Nephron (organoid): ENCODE measurements around the gene EID3.

Experiments
- H3K27ac Mint-ChIP-seq, 3 experiments: 2 replicates each; pipeline ENCODE4 v1.8.0; 2020; ENCODE audit warnings: mixed read lengths in 3 of 3, mild to moderate bottlenecking in 2 of 3, moderate library complexity in 1 of 3
- H3K27me3 Mint-ChIP-seq: 2 replicates; pipeline ENCODE4 v1.8.0; 2021; ENCODE audit warnings: low read depth, mild to moderate bottlenecking, moderate library complexity, mixed read lengths
- H3K36me3 Mint-ChIP-seq: 2 replicates; pipeline ENCODE4 v1.8.0; 2020; ENCODE audit warnings: low read depth, mixed read lengths
- H3K4me1 Mint-ChIP-seq: 2 replicates; pipeline ENCODE4 v1.8.0; 2020; ENCODE audit warnings: mixed read lengths
- H3K4me3 Mint-ChIP-seq, 3 experiments: 2 replicates each; pipeline ENCODE4 v1.8.0; 2020; ENCODE audit warnings: mild to moderate bottlenecking in 3 of 3, mixed read lengths in 3 of 3, moderate library complexity in 2 of 3
- H3K9me3 Mint-ChIP-seq: 2 replicates; pipeline ENCODE4 v1.8.0; 2020; ENCODE audit warnings: mixed read lengths
- TF ChIP-seq, protein P1 (sequence below), 3 experiments: fragments of 200-600 bp; sonication (generic); IDR thresholded peaks; one replicate each; pipeline ENCODE4 v1.5.0; 2021; ENCODE audit warnings: antibody characterized with exemption in 3 of 3; ENCODE audit not compliant: unreplicated experiment in 3 of 3

Gene EID3

DNA sequence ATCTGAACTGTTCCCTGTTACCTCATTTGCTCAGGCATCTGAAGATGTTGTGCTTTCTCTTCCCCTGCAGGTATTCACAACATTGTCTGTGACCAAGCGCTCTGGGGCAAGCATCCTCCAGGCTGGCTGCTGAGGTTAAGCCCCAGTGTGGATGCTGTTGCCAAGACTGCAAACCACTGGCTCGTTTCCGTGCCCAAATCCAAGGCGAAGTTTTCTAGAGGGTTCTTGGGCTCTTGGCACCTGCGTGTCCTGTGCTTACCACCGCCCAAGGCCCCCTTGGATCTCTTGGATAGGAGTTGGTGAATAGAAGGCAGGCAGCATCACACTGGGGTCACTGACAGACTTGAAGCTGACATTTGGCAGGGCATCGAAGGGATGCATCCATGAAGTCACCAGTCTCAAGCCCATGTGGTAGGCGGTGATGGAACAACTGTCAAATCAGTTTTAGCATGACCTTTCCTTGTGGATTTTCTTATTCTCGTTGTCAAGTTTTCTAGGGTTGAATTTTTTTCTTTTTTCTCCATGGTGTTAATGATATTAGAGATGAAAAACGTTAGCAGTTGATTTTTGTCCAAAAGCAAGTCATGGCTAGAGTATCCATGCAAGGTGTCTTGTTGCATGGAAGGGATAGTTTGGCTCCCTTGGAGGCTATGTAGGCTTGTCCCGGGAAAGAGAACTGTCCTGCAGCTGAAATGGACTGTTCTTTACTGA lies 44.9 kb downstream of the EID3 start:
- Mint-ChIP-seq H3K9me3 (no peaks in the 10 kb centered on the region), H3K27me3 (no peaks in the 10 kb centered on the region), H3K27ac (no peak overlapping the region), H3K36me3 (peaks cover 46% of the 10 kb centered on the region), H3K4me1 (no peaks in the 10 kb centered on the region), H3K4me3 (no peak overlapping the region)
- TF ChIP-seq, protein P1, sequence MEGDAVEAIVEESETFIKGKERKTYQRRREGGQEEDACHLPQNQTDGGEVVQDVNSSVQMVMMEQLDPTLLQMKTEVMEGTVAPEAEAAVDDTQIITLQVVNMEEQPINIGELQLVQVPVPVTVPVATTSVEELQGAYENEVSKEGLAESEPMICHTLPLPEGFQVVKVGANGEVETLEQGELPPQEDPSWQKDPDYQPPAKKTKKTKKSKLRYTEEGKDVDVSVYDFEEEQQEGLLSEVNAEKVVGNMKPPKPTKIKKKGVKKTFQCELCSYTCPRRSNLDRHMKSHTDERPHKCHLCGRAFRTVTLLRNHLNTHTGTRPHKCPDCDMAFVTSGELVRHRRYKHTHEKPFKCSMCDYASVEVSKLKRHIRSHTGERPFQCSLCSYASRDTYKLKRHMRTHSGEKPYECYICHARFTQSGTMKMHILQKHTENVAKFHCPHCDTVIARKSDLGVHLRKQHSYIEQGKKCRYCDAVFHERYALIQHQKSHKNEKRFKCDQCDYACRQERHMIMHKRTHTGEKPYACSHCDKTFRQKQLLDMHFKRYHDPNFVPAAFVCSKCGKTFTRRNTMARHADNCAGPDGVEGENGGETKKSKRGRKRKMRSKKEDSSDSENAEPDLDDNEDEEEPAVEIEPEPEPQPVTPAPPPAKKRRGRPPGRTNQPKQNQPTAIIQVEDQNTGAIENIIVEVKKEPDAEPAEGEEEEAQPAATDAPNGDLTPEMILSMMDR (IDR thresholded peaks at IDR 0.05; ENCODE audit: unreplicated experiment in 3 of 3), result no peak

DNA sequence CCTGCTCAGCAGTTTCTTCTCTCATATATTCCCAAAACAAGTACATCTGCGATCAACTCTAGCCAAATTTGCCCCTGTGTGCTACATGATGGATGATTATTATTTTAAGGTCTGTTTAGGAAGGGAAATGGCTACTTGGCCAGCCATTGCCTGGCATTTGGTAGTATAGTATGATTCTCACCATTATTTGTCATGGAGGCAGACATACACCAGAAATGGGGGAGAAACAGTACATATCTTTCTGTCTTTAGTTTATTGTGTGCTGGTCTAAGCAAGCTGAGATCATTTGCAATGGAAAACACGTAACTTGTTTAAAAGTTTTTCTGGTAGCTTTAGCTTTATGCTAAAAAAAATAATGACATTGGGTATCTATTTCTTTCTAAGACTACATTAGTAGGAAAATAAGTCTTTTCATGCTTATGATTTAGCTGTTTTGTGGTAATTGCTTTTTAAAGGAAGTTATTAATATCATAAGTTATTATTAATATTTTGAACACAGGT lies 45.5 kb downstream of the EID3 start:
- H3K36me3 Mint-ChIP-seq, result peaks cover 50% of the 10 kb centered on the region
- no peak overlapping the region for H3K27ac Mint-ChIP-seq
- H3K4me1 Mint-ChIP-seq, result no peaks in the 10 kb centered on the region
- H3K9me3 Mint-ChIP-seq, result no peaks in the 10 kb centered on the region
- no peaks in the 10 kb centered on the region for H3K27me3 Mint-ChIP-seq
- H3K4me3 Mint-ChIP-seq, result no peak overlapping the region
- TF ChIP-seq, protein P1 (IDR thresholded peaks at IDR 0.05; ENCODE audit: unreplicated experiment in 3 of 3), result no peak

DNA sequence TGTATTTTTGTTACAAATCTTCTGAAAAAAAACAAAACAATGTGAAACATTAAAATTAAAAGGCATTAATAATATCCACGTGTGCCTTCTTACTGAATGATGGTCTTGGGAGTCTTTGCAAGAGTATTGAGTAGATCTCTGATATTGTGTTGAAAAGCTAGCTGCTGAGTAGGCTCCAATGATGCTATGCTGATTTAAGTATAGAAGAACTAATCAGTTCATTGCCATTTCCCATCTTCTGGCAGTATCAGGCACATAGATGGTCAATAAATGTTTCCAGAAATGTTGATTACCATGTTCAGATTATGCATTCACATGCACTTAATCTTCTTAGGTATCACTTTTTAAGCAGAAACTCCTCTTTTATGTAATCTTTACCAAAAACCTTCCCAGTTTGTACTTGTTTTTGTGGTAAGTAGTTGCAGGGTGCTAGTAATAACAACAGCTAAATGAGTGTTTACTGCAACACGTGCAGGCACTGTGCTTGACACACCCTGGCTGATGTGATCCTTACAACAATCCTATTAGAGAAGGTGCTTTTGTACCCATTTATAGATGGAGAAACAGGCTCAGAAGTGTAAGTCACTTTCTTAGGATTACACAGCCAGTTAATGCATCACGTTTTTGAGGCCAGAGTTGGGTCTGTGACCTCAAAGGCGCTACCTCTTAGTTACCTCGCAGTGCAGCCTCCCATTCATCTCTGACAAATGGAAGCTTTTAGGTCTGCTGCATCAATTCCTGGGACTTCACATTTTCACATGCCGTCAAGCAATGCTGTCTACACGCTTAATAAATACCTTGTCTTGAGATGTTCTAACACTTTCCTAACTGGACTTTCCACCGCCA lies 46.9 kb downstream of the EID3 start:
- TF ChIP-seq, protein P1 (IDR thresholded peaks at IDR 0.05; ENCODE audit: unreplicated experiment in 3 of 3), result no peak
- Mint-ChIP-seq H3K4me3 (no peak overlapping the region), H3K27me3 (no peaks in the 10 kb centered on the region), H3K36me3 (peaks cover 48% of the 10 kb centered on the region), H3K9me3 (no peaks in the 10 kb centered on the region), H3K27ac (no peak overlapping the region), H3K4me1 (no peaks in the 10 kb centered on the region)

DNA sequence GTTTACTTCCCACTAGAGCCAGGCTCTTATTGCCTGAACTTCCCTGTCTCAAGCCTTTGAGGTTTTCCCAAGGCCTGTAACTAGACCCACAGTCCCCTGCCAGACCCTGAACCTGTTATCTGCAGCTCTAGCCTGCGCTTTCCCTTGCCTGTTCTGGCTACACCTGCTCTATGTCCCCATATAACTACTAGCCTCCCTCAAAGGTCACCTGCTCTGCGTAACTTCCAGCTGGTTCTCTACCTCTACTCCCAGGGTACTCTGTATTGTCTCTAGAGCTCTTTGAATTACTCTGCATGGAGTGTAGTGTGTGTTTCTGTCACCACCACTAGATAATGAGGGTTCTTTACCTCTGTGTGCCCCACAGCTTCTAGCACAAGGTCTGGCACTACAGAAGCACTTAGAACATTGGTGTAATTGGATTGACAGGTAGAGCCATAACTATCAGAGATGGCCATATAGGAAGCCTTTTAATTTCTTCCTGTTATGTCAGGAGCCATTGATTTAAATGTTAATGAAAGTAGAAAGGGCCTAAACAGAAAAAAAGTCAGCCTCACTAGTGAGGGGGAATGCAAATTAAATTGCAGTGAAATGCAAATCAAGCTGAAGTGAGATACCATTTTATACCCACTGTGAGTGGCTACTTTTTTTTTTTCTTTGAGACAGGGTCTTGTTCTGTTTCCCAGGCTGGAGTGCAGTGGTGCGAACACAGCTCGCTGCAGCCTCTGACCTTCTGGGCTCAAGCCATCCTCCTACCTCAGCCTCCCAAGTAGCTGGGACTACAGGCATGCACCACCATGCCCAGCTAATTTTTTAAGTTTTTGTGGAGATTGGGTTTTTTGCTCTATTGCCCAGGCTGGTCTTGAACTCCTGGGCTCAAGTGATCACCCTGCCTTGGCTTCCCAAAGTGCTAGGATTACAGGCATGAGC lies 47.8 kb downstream of the EID3 start:
- H3K36me3 Mint-ChIP-seq, result peaks cover 46% of the 10 kb centered on the region

DNA sequence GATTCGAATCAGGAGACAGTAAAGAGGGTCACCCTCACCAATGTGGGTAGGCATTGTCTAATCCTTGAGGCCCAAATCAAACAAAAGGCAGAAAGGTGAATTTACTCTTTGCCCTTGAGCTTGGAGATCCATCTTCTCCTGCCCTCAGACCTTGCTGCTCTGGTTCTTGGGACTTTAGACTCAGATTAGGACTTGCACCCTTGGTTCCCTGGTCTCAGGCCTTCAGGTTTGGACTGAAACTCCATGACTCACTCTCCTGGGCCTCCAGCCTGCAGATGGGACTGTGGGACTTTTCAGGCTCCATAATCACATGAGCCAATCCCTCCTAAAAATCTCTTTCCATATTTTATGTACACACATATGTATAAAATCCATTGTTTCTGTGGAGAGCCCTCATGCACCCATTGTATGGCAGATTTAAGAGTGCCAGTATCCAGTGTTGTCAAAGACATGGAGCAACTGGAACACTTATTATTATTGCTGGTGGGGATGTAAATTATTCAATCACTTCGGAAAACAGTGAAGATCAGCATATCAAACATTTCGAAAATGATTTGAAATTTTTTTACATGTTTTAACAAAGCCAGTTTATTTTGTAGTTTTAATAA lies 48.7 kb downstream of the EID3 start:
- no peak overlapping the region for H3K27ac Mint-ChIP-seq

More for the DNA sequence above, 47.8 kb downstream of the EID3 start:
- H3K9me3 Mint-ChIP-seq, result no peaks in the 10 kb centered on the region
- TF ChIP-seq, protein P1 (IDR thresholded peaks at IDR 0.05; ENCODE audit: unreplicated experiment in 3 of 3), result no peak
- H3K4me3 Mint-ChIP-seq, result no peak overlapping the region
- no peaks in the 10 kb centered on the region for H3K27me3 Mint-ChIP-seq
- H3K27ac Mint-ChIP-seq, result no peak overlapping the region
- no peaks in the 10 kb centered on the region for H3K4me1 Mint-ChIP-seq

More for the DNA sequence above, 48.7 kb downstream of the EID3 start:
- H3K36me3 Mint-ChIP-seq, result peaks cover 40% of the 10 kb centered on the region
- H3K4me1 Mint-ChIP-seq, result no peaks in the 10 kb centered on the region
- no peaks in the 10 kb centered on the region for H3K9me3 Mint-ChIP-seq
- TF ChIP-seq, protein P1 (IDR thresholded peaks at IDR 0.05; ENCODE audit: unreplicated experiment in 3 of 3), result no peak
- no peaks in the 10 kb centered on the region for H3K27me3 Mint-ChIP-seq
- no peak overlapping the region for H3K4me3 Mint-ChIP-seq
